GM19463 (cell line): ENCODE measurements around the gene NKAIN2.
"Not testable (repeated sequence)": the region's sequence is repeated elsewhere in the genome, so short reads cannot be mapped to it uniquely, and the experiment has no call there.

Experiments used
- ATAC-seq: cut with Tn5 transposase; IDR thresholded peaks from one replicate; pipeline ENCODE4 v1.9.1; 2021; ENCODE audit warnings: mild to moderate bottlenecking, moderate library complexity; ENCODE audit not compliant: unreplicated experiment

Gene NKAIN2

DNA sequence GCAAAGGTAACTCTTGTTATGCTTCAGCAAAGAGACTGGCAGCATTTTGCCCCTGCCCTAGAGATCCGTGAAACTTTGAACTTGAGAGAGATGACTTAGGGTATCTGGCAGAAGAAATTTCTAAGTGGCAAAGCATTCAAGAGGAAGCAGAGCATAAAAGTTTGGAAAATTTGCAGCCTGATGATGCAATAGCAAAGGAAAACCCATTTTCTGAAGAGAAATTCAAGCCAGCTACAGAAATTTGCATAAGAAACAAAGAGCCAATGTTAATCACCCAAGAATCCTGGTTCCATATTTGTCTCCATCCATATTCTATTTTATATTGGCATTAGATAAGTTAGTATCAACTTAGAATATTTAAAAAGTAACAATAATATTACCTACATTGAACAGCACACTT lies 934.1 kb downstream of the NKAIN2 start:
- ATAC-seq, result not testable (repeated sequence)

DNA sequence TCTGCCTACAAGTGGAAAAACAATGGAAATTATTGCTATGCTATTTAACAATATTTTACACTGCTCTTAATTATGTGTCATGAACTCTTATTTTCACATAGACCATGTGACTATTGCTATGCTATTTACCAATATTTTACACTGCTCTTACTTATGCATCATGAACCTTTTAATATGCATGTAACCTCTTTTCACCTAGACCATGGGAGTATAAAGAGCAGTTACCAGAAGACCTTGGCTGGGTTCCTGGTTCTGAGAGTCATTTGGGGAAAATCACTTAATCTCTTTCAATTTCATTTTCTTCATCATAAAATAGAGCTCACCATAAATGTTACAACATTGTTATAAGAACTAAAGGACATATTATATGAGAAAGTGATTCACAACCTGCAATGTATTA lies 934.8 kb downstream of the NKAIN2 start:
- no peak for ATAC-seq

DNA sequence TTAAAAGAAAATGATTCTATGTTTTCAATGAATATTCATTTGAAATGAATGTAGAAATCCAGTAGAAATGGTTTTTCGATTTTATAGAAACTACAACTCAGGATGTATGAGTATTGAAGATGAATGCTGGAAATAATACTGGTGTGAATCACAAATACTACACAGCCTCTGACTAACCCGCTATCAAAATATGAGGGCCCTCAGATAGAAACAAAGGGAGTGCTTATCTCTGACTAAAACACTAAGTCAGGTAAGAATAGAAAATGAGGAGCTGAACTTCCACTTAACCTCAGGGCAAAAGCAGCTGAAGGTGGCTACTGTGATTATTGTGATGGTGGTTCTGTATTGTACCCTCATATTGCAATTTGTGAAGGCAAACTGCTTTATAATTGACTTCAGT lies 937.7 kb downstream of the NKAIN2 start:
- no peak for ATAC-seq

GRCh38 chr6:124742971-124743370 lies 939.3 kb downstream of the NKAIN2 start:
- ATAC-seq, result no peak

DNA sequence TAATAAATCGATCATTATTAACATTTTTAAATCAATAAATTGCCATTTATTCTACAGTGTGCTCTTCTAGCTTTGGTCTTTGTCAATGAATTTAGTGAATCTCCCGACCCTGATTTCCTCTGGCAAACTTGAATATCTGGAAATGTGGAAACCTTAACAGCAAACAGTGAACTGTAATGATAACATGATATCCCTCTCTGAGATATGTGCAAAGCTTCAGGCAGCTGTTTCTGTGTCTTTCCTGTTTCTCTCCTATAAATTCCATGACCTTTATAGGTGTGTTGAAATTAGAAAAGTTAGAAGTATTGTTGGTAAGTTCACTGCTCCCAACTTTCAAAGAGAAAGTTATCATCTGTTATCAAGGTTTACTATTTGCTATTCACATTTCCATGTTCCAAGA lies 939.8 kb downstream of the NKAIN2 start:
- ATAC-seq, result no peak

- no peak for ATAC-seq
Observed at GRCh38 chr6:124747349-124747748, 943.7 kb downstream of the NKAIN2 start.

- ATAC-seq, result no peak
Observed at GRCh38 chr6:124748778-124749177, 945.1 kb downstream of the NKAIN2 start.

DNA sequence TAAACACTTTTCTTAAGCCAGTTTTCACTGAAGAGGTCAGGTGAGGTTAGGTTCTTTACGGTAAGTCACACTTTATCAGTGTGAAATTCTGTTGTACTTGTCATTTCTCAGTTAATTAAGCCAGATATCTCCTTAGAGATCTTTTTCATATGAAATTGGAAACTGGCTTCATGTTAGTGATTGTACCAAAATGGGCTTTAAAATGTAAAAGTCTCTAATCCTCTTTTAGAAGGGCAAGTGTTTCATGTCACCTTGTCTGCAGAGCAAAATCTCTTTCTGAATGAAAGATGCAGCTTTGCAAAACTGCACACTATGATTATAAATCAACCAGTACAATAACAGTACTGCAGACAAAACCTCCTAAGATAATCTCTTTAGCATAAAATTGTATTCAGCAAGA lies 949.3 kb downstream of the NKAIN2 start:
- ATAC-seq, result no peak

DNA sequence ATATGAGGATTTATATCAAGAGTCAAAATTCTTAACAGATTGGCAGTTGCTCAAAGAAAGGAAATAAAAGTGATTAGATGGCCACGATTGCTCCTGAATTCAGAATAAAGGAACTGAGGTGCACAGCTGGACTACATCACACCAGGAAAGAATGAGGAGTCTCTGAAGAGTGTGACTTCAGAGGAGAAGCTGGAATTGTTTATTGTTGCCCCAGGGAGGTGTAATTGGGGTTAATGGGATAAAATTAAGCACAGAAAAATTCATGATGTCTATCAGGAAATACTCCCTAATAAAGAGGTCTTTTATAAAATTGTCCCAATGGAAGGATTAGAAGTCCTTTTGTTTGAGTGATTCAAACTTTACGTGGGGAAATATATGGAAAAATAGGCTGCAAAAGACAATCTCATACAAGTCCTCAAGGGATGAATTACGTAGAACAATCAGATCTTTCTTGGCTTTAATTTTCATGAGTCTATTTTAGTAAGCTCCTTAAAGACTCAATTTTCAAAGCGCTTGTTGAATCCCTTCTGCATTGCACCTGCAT lies 950.0 kb downstream of the NKAIN2 start:
- no peak for ATAC-seq

DNA sequence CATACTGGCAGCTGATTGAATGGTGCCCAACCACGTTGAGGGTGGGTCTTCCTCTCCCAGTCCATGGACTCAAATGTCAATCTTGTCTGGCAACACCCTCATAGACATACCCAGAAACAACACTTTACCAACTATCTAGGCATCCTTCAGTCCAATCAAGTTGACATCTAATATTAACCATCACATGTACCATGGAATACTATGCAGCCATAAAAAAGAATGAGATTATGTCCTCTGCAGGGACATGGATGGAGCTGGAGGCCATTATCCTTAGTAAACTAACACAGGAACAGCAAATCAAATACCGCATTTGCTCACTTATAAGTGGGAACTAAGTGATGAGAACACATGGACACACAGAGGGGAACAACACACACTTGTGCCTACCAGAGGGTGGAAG lies 951.7 kb downstream of the NKAIN2 start:
- no peak for ATAC-seq

DNA sequence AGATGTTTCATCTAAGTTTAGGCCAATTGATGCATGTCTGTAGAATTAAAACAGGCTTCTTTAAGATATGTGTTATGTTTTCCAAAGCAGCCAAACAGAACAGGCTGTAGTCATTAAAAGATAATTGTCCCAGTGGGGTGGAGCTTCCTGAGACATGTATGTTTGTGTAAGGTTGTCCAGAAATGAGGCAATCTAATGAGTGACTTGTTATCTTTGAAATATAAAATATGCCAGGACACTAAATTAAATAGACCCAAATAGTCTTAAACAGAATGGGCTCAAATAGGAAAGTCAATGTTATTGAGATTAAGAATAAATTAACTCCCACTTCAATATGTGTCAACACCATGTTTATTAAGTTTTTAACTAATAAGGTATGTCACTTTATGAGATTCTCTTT lies 953.9 kb downstream of the NKAIN2 start:
- ATAC-seq, result no peak

GRCh38 chr6:124758663-124759062 lies 955.0 kb downstream of the NKAIN2 start:
- no peak for ATAC-seq

GRCh38 chr6:124765280-124765679 lies 961.6 kb downstream of the NKAIN2 start:
- ATAC-seq, result no peak

DNA sequence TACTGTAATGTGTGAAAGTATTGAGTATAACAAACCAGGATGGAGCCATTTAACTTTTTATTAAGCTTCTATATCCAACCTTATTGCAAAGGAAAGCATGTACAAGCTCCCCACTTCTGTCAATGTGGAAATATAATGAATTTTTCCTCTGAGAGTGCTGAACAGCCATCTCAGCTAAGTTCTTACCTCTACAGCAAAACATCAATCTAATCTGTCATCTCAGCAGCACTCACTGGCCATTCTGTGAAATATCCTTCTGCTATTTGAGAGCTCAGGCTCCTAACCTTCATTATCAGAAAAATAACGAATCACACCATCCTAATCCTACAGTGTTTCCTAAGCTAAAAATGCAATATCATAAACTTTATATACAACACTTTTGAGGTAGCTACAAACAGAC lies 964.6 kb downstream of the NKAIN2 start:
- ATAC-seq, result no peak

DNA sequence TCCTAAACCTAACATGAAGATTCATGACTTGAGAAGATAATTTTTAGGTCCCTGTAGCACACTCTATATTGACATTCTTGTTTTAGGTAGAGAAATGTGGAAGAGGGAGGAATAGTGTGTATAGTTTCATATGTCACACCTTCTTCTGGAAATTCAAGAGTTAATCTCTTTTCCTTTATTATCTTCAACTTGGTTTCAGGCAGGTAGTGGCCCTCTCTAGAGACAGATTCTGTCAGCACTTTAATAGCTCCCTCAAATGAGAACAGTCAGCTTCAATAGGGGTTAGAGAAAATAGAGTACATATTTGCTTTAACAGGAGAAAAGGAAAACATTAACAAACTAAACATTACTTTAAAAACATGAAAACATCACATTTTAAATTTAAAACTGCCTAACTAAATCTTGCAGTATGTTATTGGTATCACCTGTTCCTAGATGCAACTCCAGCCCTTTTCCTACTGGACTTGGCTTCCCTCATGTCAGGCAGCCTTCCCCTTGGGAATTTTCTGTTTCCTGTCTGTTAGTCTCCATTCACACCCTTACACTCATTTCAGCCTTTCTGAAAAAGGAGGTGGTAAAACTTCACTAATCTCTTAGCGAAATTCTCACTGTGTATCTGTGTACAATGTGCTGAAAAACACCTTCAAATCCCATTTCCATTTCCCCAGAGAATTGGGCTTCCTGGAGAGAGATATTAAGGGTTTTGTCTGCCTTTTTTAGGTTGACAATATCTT lies 966.3 kb downstream of the NKAIN2 start:
- ATAC-seq, result no peak

DNA sequence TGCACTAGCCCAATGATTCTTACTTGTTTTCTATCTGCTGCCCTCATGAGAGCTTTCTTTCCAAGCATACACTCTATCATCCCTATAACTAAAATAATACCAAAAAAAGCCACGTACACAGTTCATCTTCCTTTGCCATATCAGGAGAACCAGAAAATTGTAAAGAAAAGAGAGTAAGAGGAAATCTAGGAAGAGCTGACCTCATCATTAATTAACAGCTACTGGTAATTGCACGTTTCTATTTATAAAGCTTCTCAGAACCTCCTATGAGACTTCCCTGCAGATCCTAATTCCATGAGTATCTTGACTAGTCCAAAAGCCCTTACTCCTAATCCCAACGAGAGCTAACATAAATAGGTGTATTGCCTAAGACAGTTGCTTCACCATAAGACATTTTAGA lies 967.1 kb downstream of the NKAIN2 start:
- no peak for ATAC-seq

- ATAC-seq, result no peak
Observed at GRCh38 chr6:124772733-124773319, 969.2 kb downstream of the NKAIN2 start.

- no peak for ATAC-seq
Observed at GRCh38 chr6:124775121-124775520, 971.5 kb downstream of the NKAIN2 start.

- ATAC-seq, result no peak
Observed at GRCh38 chr6:124777863-124778262, 974.2 kb downstream of the NKAIN2 start.

- no peak for ATAC-seq
Observed at GRCh38 chr6:124780623-124781022, 977.0 kb downstream of the NKAIN2 start.

DNA sequence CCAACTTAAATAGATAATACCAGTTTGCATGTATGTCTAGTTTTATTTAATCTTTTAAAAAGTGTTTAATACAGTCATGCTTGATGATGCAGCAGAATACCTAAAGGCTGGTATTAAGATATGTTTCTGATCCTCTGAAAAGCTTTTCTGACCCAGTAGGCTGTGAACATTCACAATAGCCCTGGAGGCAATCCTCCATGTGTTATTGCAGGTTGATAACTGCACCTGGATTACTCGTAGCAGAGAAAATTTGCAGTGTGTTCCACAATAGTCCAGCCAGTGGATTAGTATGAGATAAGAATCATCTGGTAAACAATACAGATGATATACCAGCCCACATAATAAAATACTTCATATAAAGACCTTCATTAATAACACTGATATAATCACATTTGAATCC lies 979.7 kb downstream of the NKAIN2 start:
- ATAC-seq, result no peak

DNA sequence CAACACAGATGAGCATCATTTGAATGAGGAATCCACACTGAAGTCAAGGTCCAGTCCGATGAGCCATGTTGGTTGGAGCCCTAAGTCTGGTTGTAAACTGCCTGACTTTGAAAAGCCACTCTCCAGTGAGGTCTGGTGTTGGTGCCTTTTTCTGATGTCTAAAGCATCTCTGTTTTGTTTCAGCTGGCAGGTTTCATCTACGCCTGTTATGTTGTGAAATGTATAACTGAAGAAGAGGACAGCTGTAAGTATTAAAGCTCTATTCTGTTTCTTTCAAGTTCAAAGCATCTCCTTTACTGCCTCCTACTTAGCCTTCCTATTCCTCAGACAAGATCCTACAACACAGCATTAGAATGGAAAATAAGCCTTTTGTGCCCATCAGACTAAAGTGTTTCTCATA lies 987.5 kb downstream of the NKAIN2 start:
- ATAC-seq, result no peak

GRCh38 chr6:124792386-124792785 lies 988.7 kb downstream of the NKAIN2 start:
- no peak for ATAC-seq
